Gastroesophageal sphincter (tissue), 4 donors: ENCODE results near the gene PSMA7. TPM values are rescaled to one million over a fixed set of nuclear protein-coding genes. Genes with fewer than 3 reads are reported as not detected.
A peak's percentile ranks its signal among the peaks of the same experiment; 100 is the strongest.

Source experiments
- ATAC-seq: fragments of 150-250 bp; one replicate; pipeline ENCODE4 v1.9.1; 2016; ENCODE audit warnings: mild to moderate bottlenecking, moderate library complexity
- H3K27ac ChIP-seq, 4 donors: fragments of 200-600 bp; sonication (generic) in 3 of 4; 1 replicate in 3 of 4; 2 replicates in 1 of 4; pipeline ENCODE4 v1.5.1; 2016 to 2019
- H3K27me3 ChIP-seq: fragments of 200-600 bp; sonication (generic); one replicate; pipeline ENCODE4 v1.5.1; 2019
- H3K36me3 ChIP-seq, 2 donors: fragments of 200-600 bp; sonication (generic); one replicate each; pipeline ENCODE4 v1.5.1; 2019; ENCODE audit warnings: control low read depth in 1 of 2
- H3K4me1 ChIP-seq, 3 donors: fragments of 200-600 bp; sonication (generic); 1 replicate in 2 of 3; 2 replicates in 1 of 3; pipeline ENCODE4 v1.5.1; 2016 to 2019; ENCODE audit warnings: control low read depth in 2 of 3
- H3K4me3 ChIP-seq, 2 donors: fragments of 200-600 bp; sonication (generic); one replicate each; pipeline ENCODE4 v1.5.1; 2019; ENCODE audit warnings: mild to moderate bottlenecking in 1 of 2, moderate library complexity in 1 of 2
- H3K9me3 ChIP-seq, 3 donors: fragments of 200-600 bp; sonication (generic); one replicate each; pipeline ENCODE4 v1.5.1; 2017 to 2019; ENCODE audit warnings: control low read depth in 2 of 3
- EP300 ChIP-seq: sonication (generic); formaldehyde crosslinking; IDR thresholded peaks from one replicate; pipeline ENCODE4 v1.6.1; 2017; ENCODE audit warnings: antibody characterized with exemption, mild to moderate bottlenecking
- POLR2A ChIP-seq, 2 donors: fragments of 450-650 bp; IDR thresholded peaks; one replicate each; pipeline ENCODE4 v1.6.1; 2017; ENCODE audit warnings: antibody characterized with exemption in 2 of 2, mild to moderate bottlenecking in 2 of 2, moderate library complexity in 1 of 2
- POLR2AphosphoS5 ChIP-seq: sonication (generic); formaldehyde crosslinking; IDR thresholded peaks from one replicate; pipeline ENCODE4 v1.6.1; 2017; ENCODE audit warnings: antibody characterized with exemption
- WGBS, 2 donors: methylation state at CpG; one replicate each; pipeline ENCODE4 v1.1.5; 2018; ENCODE audit warnings: low coverage in 1 of 2; 5-methylcytosine and 5-hydroxymethylcytosine counted together
- total RNA-seq, 4 donors: library from RNA; depleted of rRNA; stranded (reverse); fragments of >200 nt; gene quantifications; one replicate each; pipeline ENCODE4 v1.1.0, GENCODE V29; 2016
- TF ChIP-seq, protein P1 (sequence below), 4 experiments: fragments of 200-600 bp in 2 of 4; fragments of 450-650 bp in 2 of 4; sonication (generic) in 1 of 4; IDR thresholded peaks; one replicate each; pipeline ENCODE4 v1.5.1; 2017 to 2019; ENCODE audit warnings: antibody characterized with exemption in 4 of 4, mild to moderate bottlenecking in 2 of 4, moderate library complexity in 2 of 4

PSMA7 gene
- total RNA-seq, 4 donors from 2014 or later = 253 to 352 (median 303) TPM

DNA sequence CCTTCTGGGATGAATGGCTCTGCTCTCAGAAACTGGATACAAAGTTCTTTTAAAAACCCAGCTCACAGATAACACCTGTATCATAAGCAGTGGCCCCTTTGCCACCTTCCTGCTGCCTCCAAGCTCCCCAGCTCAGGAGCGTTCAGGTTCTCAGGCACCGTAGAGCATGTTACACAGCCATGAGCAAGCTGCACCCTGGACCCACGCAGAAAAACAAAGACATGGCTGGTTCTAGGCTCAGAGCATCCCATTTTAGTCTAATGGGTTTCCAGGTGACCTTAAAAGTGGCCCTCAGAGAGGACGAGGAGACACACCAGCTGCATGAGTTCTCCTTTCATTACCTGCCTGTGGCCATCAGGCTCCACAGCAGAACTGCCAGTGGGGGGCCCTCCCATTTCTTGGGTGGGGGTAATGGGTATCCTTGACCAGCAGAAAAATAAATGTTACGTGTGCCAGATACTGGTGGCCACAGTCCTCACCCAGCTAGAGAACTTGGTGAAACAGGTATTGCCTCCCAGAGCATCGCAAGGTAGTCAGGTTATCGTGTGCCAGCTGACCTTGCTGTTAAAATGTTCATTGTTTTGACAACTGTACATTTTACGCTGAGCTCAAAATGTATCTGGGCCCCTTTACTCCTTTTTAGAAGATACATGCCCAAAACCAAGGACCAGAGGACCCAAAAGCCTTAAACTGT, 7.5 kb downstream of the PSMA7 start:
- 66 to 81% methylated on average over 4 to 5 of the region's 8 CpGs for WGBS, 2 donors
- no peaks in the 10 kb centered on the region for H3K9me3 ChIP-seq
- ATAC-seq = no peak
- H3K27me3 ChIP-seq = no peaks in the 10 kb centered on the region
- H3K27ac ChIP-seq = peak overlapping the region in 3 of 4 donors; percentile 50 to 67 (median 64)
- H3K4me3 ChIP-seq = no peak overlapping the region
- TF ChIP-seq POLR2A (IDR thresholded peaks at IDR 0.05) = no peak
- TF ChIP-seq EP300 = no peak
- no peak for TF ChIP-seq POLR2AphosphoS5
- TF ChIP-seq, protein P1, sequence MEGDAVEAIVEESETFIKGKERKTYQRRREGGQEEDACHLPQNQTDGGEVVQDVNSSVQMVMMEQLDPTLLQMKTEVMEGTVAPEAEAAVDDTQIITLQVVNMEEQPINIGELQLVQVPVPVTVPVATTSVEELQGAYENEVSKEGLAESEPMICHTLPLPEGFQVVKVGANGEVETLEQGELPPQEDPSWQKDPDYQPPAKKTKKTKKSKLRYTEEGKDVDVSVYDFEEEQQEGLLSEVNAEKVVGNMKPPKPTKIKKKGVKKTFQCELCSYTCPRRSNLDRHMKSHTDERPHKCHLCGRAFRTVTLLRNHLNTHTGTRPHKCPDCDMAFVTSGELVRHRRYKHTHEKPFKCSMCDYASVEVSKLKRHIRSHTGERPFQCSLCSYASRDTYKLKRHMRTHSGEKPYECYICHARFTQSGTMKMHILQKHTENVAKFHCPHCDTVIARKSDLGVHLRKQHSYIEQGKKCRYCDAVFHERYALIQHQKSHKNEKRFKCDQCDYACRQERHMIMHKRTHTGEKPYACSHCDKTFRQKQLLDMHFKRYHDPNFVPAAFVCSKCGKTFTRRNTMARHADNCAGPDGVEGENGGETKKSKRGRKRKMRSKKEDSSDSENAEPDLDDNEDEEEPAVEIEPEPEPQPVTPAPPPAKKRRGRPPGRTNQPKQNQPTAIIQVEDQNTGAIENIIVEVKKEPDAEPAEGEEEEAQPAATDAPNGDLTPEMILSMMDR (IDR thresholded peaks at IDR 0.05) = no peak
- H3K4me1 ChIP-seq = peaks cover 0 to 62% (median 20%) of the 10 kb centered on the region in 3 donors
- H3K36me3 ChIP-seq = peaks cover 0 to 100% of the 10 kb centered on the region in 2 donors

- 54 to 63% methylated on average over 3 to 5 of the region's 11 CpGs for WGBS, 2 donors
- peaks cover 0 to 100% of the 10 kb centered on the region in 2 donors for H3K36me3 ChIP-seq
- H3K27me3 ChIP-seq = no peaks in the 10 kb centered on the region
- ATAC-seq = peak; percentile 67
- H3K27ac ChIP-seq = peak overlapping the region in 3 of 4 donors; percentile 64 to 78 (median 67)
- TF ChIP-seq EP300 = no peak
- TF ChIP-seq POLR2AphosphoS5 = peak; percentile 5
- no peak for TF ChIP-seq POLR2A (IDR thresholded peaks at IDR 0.05)
- TF ChIP-seq, protein P1 (IDR thresholded peaks at IDR 0.05) = no peak
- peaks cover 0 to 53% (median 20%) of the 10 kb centered on the region in 3 donors for H3K4me1 ChIP-seq
- no peaks in the 10 kb centered on the region for H3K9me3 ChIP-seq
- H3K4me3 ChIP-seq = no peak overlapping the region
Observed at GRCh38 chr20:62134735-62135231, 8.4 kb downstream of the PSMA7 start.

- no peak for ATAC-seq
- Histone ChIP-seq H3K9me3 (no peaks in the 10 kb centered on the region), H3K36me3 (peaks cover 0 to 100% of the 10 kb centered on the region in 2 donors), H3K27me3 (no peaks in the 10 kb centered on the region), H3K4me3 (no peak overlapping the region), H3K4me1 (peaks cover 0 to 43% (median 20%) of the 10 kb centered on the region in 3 donors), H3K27ac (peak overlapping the region in 3 of 4 donors; percentile 43 to 65 (median 64))
- 66% methylated on average over 5 of the region's 12 CpGs; no CpG with 5 or more reads in 1 of the 2 donors for WGBS, 2 donors
- TF ChIP-seq, protein P1 (IDR thresholded peaks at IDR 0.05) = no peak
- TF ChIP-seq POLR2AphosphoS5 = no peak
- TF ChIP-seq EP300 = no peak
- no peak for TF ChIP-seq POLR2A (IDR thresholded peaks at IDR 0.05)
Observed at GRCh38 chr20:62133864-62134263, 9.3 kb downstream of the PSMA7 start.

DNA sequence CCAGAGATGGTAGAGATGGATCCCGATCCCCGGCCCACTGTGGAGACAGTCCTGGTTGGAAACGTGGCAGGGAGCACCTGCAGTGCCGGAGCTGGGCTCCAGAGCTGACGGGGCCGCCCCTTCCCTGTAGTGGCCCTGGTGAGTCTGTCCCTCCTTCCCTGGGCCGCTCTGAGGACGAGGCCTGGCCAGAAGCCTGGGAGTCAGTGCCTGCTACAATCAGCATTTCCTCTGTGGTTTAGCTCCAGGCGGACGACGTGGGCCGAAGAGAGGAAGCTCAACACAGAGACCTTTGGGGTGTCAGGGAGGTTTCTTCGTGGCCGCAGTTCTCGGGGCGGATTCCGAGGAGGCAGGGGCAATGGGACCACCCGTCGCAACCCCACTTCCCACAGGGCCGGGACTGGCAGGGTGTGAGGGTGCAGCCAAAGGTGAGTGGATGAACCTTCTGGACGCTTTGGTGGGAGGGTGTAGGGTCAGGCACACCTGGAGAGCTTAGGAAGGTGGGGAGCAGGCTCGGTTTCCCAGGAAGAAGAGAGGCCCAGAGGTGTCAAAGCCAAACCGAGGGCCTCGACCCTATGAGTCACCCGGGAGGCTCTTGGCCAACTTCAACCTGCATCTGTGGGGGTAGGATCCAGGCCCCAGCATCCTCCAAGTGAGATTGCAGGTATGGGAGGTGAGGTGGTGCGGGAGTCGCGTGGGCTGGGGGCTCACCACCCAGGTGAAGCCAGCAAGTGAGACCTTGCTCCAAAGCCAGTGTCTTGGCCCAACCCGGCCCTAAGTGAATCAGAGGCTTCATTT, 9.9 kb downstream of the PSMA7 start:
- WGBS, 2 donors = 52 to 77% methylated on average over 4 to 8 of the region's 29 CpGs
- Histone ChIP-seq H3K4me3 (no peak overlapping the region), H3K27ac (peak overlapping the region in 3 of 4 donors; percentile 64 to 65 (median 64)), H3K27me3 (no peaks in the 10 kb centered on the region), H3K4me1 (peaks cover 0 to 42% (median 20%) of the 10 kb centered on the region in 3 donors), H3K9me3 (no peaks in the 10 kb centered on the region), H3K36me3 (peaks cover 0 to 100% of the 10 kb centered on the region in 2 donors)
- peak; percentile 40 for ATAC-seq
- TF ChIP-seq POLR2AphosphoS5 = no peak
- TF ChIP-seq POLR2A (IDR thresholded peaks at IDR 0.05) = no peak
- no peak for TF ChIP-seq EP300
- TF ChIP-seq, protein P1 (IDR thresholded peaks at IDR 0.05) = no peak
